ENCODE data around the gene PDZD4. TPM values are rescaled to one million over a fixed set of nuclear protein-coding genes. Genes with fewer than 3 reads are reported as not detected.

The PDZD4 gene
- total RNA-seq, 3 donors from 2014 or later (not counting 1 experiment from before 2014, with no cell fraction given): 101 to 177 (median 157) TPM

- Histone ChIP-seq H3K36me3 (ENCODE audit: control insufficient read depth, insufficient read depth, low read length) (no peaks in the 10 kb centered on the region), H3K9me3 (ENCODE audit: control insufficient read depth, insufficient read depth, low read length) (no peaks in the 10 kb centered on the region), H3K4me3 (ENCODE audit: low read length) (no peak overlapping the region), H3K27me3 (ENCODE audit: control insufficient read depth, insufficient read depth, low read length) (no peaks in the 10 kb centered on the region), H3K27ac (ENCODE audit: low read length) (no peak overlapping the region), H3K4me1 (ENCODE audit: control insufficient read depth, insufficient read depth, low read length) (peaks cover 24% of the 10 kb centered on the region)
- TF ChIP-seq CTCF (IDR thresholded peaks at IDR 0.05): no peak
- no peaks in the 10 kb centered on the region for H3K36me3 Mint-ChIP-seq
- WGBS (ENCODE audit: insufficient coverage): 66% methylated on average over 12 of the region's 14 CpGs
- peaks cover 0 to 7% of the 10 kb centered on the region in 2 donors for H3K27me3 Mint-ChIP-seq (ENCODE audit: low read depth in 2 of 2)
- H3K9me3 Mint-ChIP-seq: no peaks in the 10 kb centered on the region
- ATAC-seq (no peak), DNase-seq (no peak)
- H3K27ac Mint-ChIP-seq: no peak overlapping the region
- intact Hi-C loops (cut with micrococcal nuclease): no loop called here
- no peak overlapping the region for H3K4me3 Mint-ChIP-seq
- peaks cover 31 to 42% of the 10 kb centered on the region in 2 donors for H3K4me1 Mint-ChIP-seq
Measured at GRCh38 chrX:153812220-153812619, 18.1 kb downstream of the PDZD4 start.

- Mint-ChIP-seq H3K27me3 (ENCODE audit: low read depth in 2 of 2) (no peaks in the 10 kb centered on the region), H3K4me1 (peaks cover 12 to 18% of the 10 kb centered on the region in 2 donors), H3K4me3 (no peak overlapping the region), H3K9me3 (no peaks in the 10 kb centered on the region), H3K27ac (no peak overlapping the region), H3K36me3 (no peaks in the 10 kb centered on the region)
- Histone ChIP-seq H3K9me3 (ENCODE audit: control insufficient read depth, insufficient read depth, low read length) (no peaks in the 10 kb centered on the region), H3K4me1 (ENCODE audit: control insufficient read depth, insufficient read depth, low read length) (no peaks in the 10 kb centered on the region), H3K36me3 (ENCODE audit: control insufficient read depth, insufficient read depth, low read length) (peaks cover 2% of the 10 kb centered on the region), H3K27me3 (ENCODE audit: control insufficient read depth, insufficient read depth, low read length) (no peaks in the 10 kb centered on the region), H3K27ac (ENCODE audit: low read length) (no peak overlapping the region), H3K4me3 (ENCODE audit: low read length) (no peak overlapping the region)
- 93% methylated on average over 19 of the region's 19 CpGs for WGBS (ENCODE audit: insufficient coverage)
- no peak for DNase-seq
- no peak for TF ChIP-seq CTCF (IDR thresholded peaks at IDR 0.05)
- no peak for ATAC-seq
- intact Hi-C loops (cut with micrococcal nuclease): no loop called here
Measured at GRCh38 chrX:153807976-153808375, 22.4 kb downstream of the PDZD4 start.

- Mint-ChIP-seq H3K36me3 (no peaks in the 10 kb centered on the region), H3K27me3 (ENCODE audit: low read depth in 2 of 2) (no peaks in the 10 kb centered on the region), H3K27ac (no peak overlapping the region), H3K4me1 (peaks cover 8 to 12% of the 10 kb centered on the region in 2 donors), H3K4me3 (no peak overlapping the region), H3K9me3 (no peaks in the 10 kb centered on the region)
- DNase-seq: no peak
- Histone ChIP-seq H3K36me3 (ENCODE audit: control insufficient read depth, insufficient read depth, low read length) (peaks cover 3% of the 10 kb centered on the region), H3K4me1 (ENCODE audit: control insufficient read depth, insufficient read depth, low read length) (no peaks in the 10 kb centered on the region), H3K9me3 (ENCODE audit: control insufficient read depth, insufficient read depth, low read length) (no peaks in the 10 kb centered on the region), H3K4me3 (ENCODE audit: low read length) (no peak overlapping the region), H3K27me3 (ENCODE audit: control insufficient read depth, insufficient read depth, low read length) (no peaks in the 10 kb centered on the region), H3K27ac (ENCODE audit: low read length) (no peak overlapping the region)
- TF ChIP-seq CTCF (IDR thresholded peaks at IDR 0.05): no peak
- ATAC-seq: no peak
- intact Hi-C loops (cut with micrococcal nuclease): no loop called here
- 96% methylated on average over 28 of the region's 28 CpGs for WGBS (ENCODE audit: insufficient coverage)
Measured at GRCh38 chrX:153806999-153807575, 23.3 kb downstream of the PDZD4 start.

GRCh38 chrX:153805436-153805835 is 24.9 kb downstream of the PDZD4 start:
- no peaks in the 10 kb centered on the region for H3K4me1 ChIP-seq (ENCODE audit: control insufficient read depth, insufficient read depth, low read length)

More at GRCh38 chrX:153805436-153805835, 24.9 kb downstream of the PDZD4 start:
- Mint-ChIP-seq H3K27ac (no peak overlapping the region), H3K36me3 (no peaks in the 10 kb centered on the region), H3K27me3 (ENCODE audit: low read depth in 2 of 2) (no peaks in the 10 kb centered on the region), H3K4me3 (no peak overlapping the region), H3K9me3 (no peaks in the 10 kb centered on the region), H3K4me1 (peaks cover 0 to 6% of the 10 kb centered on the region in 2 donors)
- Histone ChIP-seq H3K36me3 (ENCODE audit: control insufficient read depth, insufficient read depth, low read length) (peaks cover 6% of the 10 kb centered on the region), H3K9me3 (ENCODE audit: control insufficient read depth, insufficient read depth, low read length) (no peaks in the 10 kb centered on the region), H3K27me3 (ENCODE audit: control insufficient read depth, insufficient read depth, low read length) (no peaks in the 10 kb centered on the region), H3K27ac (ENCODE audit: low read length) (no peak overlapping the region), H3K4me3 (ENCODE audit: low read length) (no peak overlapping the region)
- intact Hi-C loops (cut with micrococcal nuclease): no loop called here
- no peak for TF ChIP-seq CTCF (IDR thresholded peaks at IDR 0.05)
- WGBS (ENCODE audit: insufficient coverage): 96% methylated on average over 12 of the region's 13 CpGs
- DNase-seq: no peak
- no peak for ATAC-seq
